MCF 10A (cell line): ENCODE data around the gene HLCS. TPM values are rescaled to one million over a fixed set of nuclear protein-coding genes. Genes with fewer than 3 reads are reported as not detected.
"Not testable (repeated sequence)": the region's sequence is repeated elsewhere in the genome, so short reads cannot be mapped to it uniquely, and the experiment has no call there.

Source experiments
- BruUV-seq: library from RNA; stranded (reverse); fragments of 400-500 nt; replicated peaks from 2 replicates; lab custom pipeline; 2021; lab: Mats Ljungman, UMichigan
- CTCF ChIA-PET: fragments of 300-600 bp; sonication (Branson Sonifier 250); formaldehyde crosslinking; extraction: SDS; loops from one replicate; lab custom pipeline; 2021; ENCODE audit warnings: antibody characterized with exemption, inconsistent platforms; lab: Yijun Ruan, JAX
- POLR2A ChIA-PET: fragments of 300-600, 350-650 bp; sonication (Branson Sonifier 250); formaldehyde crosslinking; extraction: SDS; loops from one replicate; lab custom pipeline; 2020; ENCODE audit warnings: antibody characterized with exemption, inconsistent platforms; lab: Yijun Ruan, JAX
- DNase-seq: peaks from one replicate; pipeline ENCODE4 v3.0.0-alpha.2; 2018; ENCODE audit not compliant: unreplicated experiment
- H3K27ac Mint-ChIP-seq: one replicate; pipeline ENCODE4 v1.8.0; 2022; ENCODE audit warnings: mild to moderate bottlenecking, low read depth, mixed read lengths; ENCODE audit not compliant: unreplicated experiment
- H3K27me3 Mint-ChIP-seq: one replicate; pipeline ENCODE4 v1.8.0; 2022; ENCODE audit warnings: mixed read lengths; ENCODE audit not compliant: insufficient read depth, unreplicated experiment
- H3K36me3 Mint-ChIP-seq: one replicate; pipeline ENCODE4 v1.8.0; 2022; ENCODE audit warnings: mild to moderate bottlenecking, moderate library complexity, mixed read lengths; ENCODE audit not compliant: insufficient read depth, unreplicated experiment
- H3K4me1 Mint-ChIP-seq: one replicate; pipeline ENCODE4 v1.8.0; 2022; ENCODE audit warnings: mixed read lengths; ENCODE audit not compliant: insufficient read depth, unreplicated experiment
- H3K4me3 Mint-ChIP-seq: one replicate; pipeline ENCODE4 v1.8.0; 2022; ENCODE audit warnings: mild to moderate bottlenecking, moderate library complexity, mixed read lengths; ENCODE audit not compliant: unreplicated experiment
- H3K9me3 Mint-ChIP-seq: one replicate; pipeline ENCODE4 v1.8.0; 2022; ENCODE audit warnings: mixed read lengths; ENCODE audit not compliant: unreplicated experiment
- CTCF ChIP-seq: fragments of 200-600 bp; IDR thresholded peaks from one replicate; pipeline ENCODE4 v1.8.0; 2022; ENCODE audit warnings: antibody characterized with exemption, mild to moderate bottlenecking; ENCODE audit not compliant: unreplicated experiment
- intact Hi-C: fragments of 100-400 bp; cut with micrococcal nuclease; formaldehyde crosslinking; loops from 2 replicates; pipeline ENCODE4 v1.14.1; 2022
- total RNA-seq: library from RNA; stranded (reverse); gene quantifications from 2 replicates; pipeline ENCODE4 v1.2.3, GENCODE V29; 2022

HLCS gene
- total RNA-seq, 1 experiment from 2014 or later, result 46.1 TPM

GRCh38 chr21:36989699-36990507 is 23.4 kb upstream of the HLCS start:
- POLR2A ChIA-PET, result interaction anchor here (0.7 to 2.0 kb wide), 11 partner anchors 12 to 586 kb away, joined by 3 to 7 read pairs (median 5); partner anchors contain the start of gene HLCS
- H3K9me3 Mint-ChIP-seq, result no peaks in the 10 kb centered on the region
- peak overlapping the region; percentile 90 for H3K27ac Mint-ChIP-seq
- H3K4me1 Mint-ChIP-seq, result no peaks in the 10 kb centered on the region
- peak; percentile 81 for TF ChIP-seq CTCF
- peak overlapping the region; percentile 81 for H3K4me3 Mint-ChIP-seq
- CTCF ChIA-PET, result interaction anchor here (0.6 to 2.6 kb wide), 8 partner anchors 20 to 37 kb away, joined by 3 to 10 read pairs (median 3); partner anchors contain the start of gene HLCS
- H3K36me3 Mint-ChIP-seq, result no peaks in the 10 kb centered on the region
- DNase-seq, result peak; percentile 88
- no TSS peak for BruUV-seq
- H3K27me3 Mint-ChIP-seq, result no peaks in the 10 kb centered on the region
- intact Hi-C loops, result no loop called here

- BruUV-seq, result TSS peak; percentile 51
- intact Hi-C loops, result not testable (repeated sequence)
Observed at GRCh38 chr21:36989199-36989698, 22.8 kb upstream of the HLCS start.

GRCh38 chr21:36988536-36988935 is 22.1 kb upstream of the HLCS start:
- Mint-ChIP-seq H3K27ac (peak overlapping the region; percentile 66), H3K36me3 (no peaks in the 10 kb centered on the region)

More at GRCh38 chr21:36989199-36989698, 22.8 kb upstream of the HLCS start:
- H3K36me3 Mint-ChIP-seq, H3K4me1 Mint-ChIP-seq, H3K9me3 Mint-ChIP-seq, H3K27me3 Mint-ChIP-seq, DNase-seq: not testable (repeated sequence)
- POLR2A ChIA-PET, result interaction anchor here (0.7 to 2.0 kb wide), 8 partner anchors 13 to 559 kb away, joined by 3 to 7 read pairs (median 6); partner anchors contain the start of gene HLCS
- CTCF ChIA-PET, result interaction anchor here (0.6 to 2.6 kb wide), 6 partner anchors 20 to 95 kb away, joined by 3 to 10 read pairs (median 4); partner anchors contain the start of gene HLCS
- H3K27ac Mint-ChIP-seq, result peak overlapping the region; percentile 90
- H3K4me3 Mint-ChIP-seq, result peak overlapping the region; percentile 81

GRCh38 chr21:36987845-36988244 is 21.4 kb upstream of the HLCS start:
- no peak for TF ChIP-seq CTCF
- Mint-ChIP-seq H3K27ac (peak overlapping the region; percentile 66), H3K9me3 (no peaks in the 10 kb centered on the region), H3K36me3 (no peaks in the 10 kb centered on the region), H3K27me3 (no peaks in the 10 kb centered on the region), H3K4me3 (no peak overlapping the region), H3K4me1 (no peaks in the 10 kb centered on the region)
- intact Hi-C loops, result no loop called here
- BruUV-seq, result no TSS peak
- DNase-seq, result no peak
- ChIA-PET CTCF (interaction anchor here (0.7 kb wide), 1 partner anchor 24 kb away, joined by 3 read pairs; no protein-coding TSS in a partner anchor), POLR2A (interaction anchor here (0.6 to 0.7 kb wide), 2 partner anchors 38 to 352 kb away, joined by 3 read pairs; no protein-coding TSS in a partner anchor)

More at GRCh38 chr21:36988536-36988935, 22.1 kb upstream of the HLCS start:
- TF ChIP-seq CTCF, result no peak
- CTCF ChIA-PET, result interaction anchor here (0.6 kb wide), 1 partner anchor 96 kb away, joined by 3 read pairs; no protein-coding TSS in a partner anchor
- no peaks in the 10 kb centered on the region for H3K27me3 Mint-ChIP-seq
- no peak overlapping the region for H3K4me3 Mint-ChIP-seq
- BruUV-seq, result no TSS peak
- POLR2A ChIA-PET, result interaction anchor here (2.0 kb wide), 1 partner anchor 83 kb away, joined by 7 read pairs; no protein-coding TSS in a partner anchor
- no peaks in the 10 kb centered on the region for H3K4me1 Mint-ChIP-seq
- intact Hi-C loops, result no loop called here
- DNase-seq, result no peak
- H3K9me3 Mint-ChIP-seq, result no peaks in the 10 kb centered on the region
